Dendritic cell treated with granulocyte-macrophage colony-stimulating factor and Interleukin-4, amounts not matched to agents 40 ng/mL and 50 ng/mL, for 4 days (primary cell): ENCODE measurements around the gene IQSEC1.

Source experiments
- H3K27ac Mint-ChIP-seq: one replicate; pipeline ENCODE4 v1.8.0; 2022; ENCODE audit warnings: mild to moderate bottlenecking, mixed read lengths
- H3K27me3 Mint-ChIP-seq: one replicate; pipeline ENCODE4 v1.8.0; 2022; ENCODE audit warnings: mild to moderate bottlenecking, mixed read lengths
- H3K36me3 Mint-ChIP-seq: one replicate; pipeline ENCODE4 v1.8.0; 2022; ENCODE audit warnings: low read depth, mixed read lengths
- H3K4me1 Mint-ChIP-seq: one replicate; pipeline ENCODE4 v1.8.0; 2022; ENCODE audit warnings: low read depth, mixed read lengths
- H3K4me3 Mint-ChIP-seq: one replicate; pipeline ENCODE4 v1.8.0; 2022; ENCODE audit warnings: mild to moderate bottlenecking, moderate library complexity, mixed read lengths
- H3K9me3 Mint-ChIP-seq: one replicate; pipeline ENCODE4 v1.8.0; 2022; ENCODE audit warnings: mixed read lengths
- intact Hi-C: fragments of 100-400 bp; cut with micrococcal nuclease; formaldehyde crosslinking; loops from one replicate; pipeline ENCODE4 v1.15.0; 2022

The IQSEC1 gene

DNA sequence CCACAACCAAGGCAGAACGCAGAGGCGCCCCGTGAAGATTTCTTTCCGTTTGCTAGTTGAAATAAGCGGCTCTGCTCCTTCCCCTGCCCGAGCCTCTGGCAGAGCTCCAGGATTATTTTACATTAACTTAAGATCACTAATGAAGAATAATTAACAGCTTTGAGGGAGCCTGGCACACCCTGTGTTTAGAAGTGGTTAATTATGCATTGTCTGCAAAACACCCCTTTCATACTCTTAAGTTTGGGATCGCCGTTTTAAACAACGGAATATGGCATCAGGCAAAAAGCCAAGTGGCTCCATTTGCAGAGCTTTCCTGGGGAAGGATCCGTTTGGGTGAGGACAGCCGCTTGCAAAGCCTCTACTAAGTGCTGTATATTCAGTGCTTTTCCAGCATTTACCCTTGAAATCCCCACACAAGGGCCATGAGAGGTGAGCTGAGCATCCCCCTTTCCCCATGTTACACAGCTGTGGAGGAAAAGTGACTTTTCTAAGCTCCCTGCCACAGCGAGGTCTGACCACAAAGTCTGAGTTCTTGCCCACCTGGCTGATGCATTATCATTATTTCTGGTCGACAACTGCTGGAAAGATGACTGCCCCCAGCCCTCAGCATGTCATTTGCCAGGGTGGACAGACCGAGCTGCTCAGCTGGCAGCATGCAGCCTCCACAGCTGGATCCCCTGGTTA is 33.9 kb downstream of the IQSEC1 start:
- Mint-ChIP-seq H3K36me3 (no peaks in the 10 kb centered on the region), H3K4me3 (no peak overlapping the region), H3K4me1 (peaks cover 13% of the 10 kb centered on the region), H3K27me3 (peaks cover 22% of the 10 kb centered on the region), H3K9me3 (no peaks in the 10 kb centered on the region), H3K27ac (no peak overlapping the region)
- intact Hi-C loops, result no loop called here

DNA sequence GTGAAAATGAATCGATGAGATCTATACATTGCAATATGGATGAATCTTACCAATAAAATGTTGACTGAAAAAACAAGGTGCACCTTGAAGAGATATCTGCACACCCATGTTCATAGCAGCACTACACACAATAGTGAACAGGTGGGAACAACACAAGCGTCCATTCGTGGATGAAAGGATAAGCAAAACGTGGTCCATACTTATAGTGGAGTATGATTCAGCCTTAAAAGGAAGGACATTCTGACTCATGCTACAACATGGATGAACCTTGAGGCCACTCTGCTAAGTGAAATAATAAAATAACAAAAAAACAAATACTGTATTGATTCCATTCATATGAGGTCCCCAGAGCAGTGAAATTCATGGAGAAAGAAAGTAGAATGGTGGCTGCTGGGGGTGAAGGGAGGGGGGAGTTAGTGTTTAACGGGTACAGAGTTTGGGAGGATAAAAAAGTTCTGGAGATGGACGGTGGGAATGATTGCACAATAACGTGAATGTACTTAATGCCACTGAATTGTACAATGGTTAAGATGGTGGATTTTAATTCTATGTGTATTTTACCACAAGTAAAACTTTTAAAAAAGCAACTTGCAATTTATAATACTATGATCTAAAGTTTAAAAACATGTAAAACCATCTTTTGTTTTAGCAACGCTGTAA is 35.6 kb downstream of the IQSEC1 start:
- intact Hi-C loops, result no loop called here
- Mint-ChIP-seq H3K27ac (no peak overlapping the region), H3K4me1 (peaks cover 13% of the 10 kb centered on the region), H3K9me3 (no peaks in the 10 kb centered on the region), H3K4me3 (no peak overlapping the region), H3K27me3 (peaks cover 17% of the 10 kb centered on the region), H3K36me3 (no peaks in the 10 kb centered on the region)

DNA sequence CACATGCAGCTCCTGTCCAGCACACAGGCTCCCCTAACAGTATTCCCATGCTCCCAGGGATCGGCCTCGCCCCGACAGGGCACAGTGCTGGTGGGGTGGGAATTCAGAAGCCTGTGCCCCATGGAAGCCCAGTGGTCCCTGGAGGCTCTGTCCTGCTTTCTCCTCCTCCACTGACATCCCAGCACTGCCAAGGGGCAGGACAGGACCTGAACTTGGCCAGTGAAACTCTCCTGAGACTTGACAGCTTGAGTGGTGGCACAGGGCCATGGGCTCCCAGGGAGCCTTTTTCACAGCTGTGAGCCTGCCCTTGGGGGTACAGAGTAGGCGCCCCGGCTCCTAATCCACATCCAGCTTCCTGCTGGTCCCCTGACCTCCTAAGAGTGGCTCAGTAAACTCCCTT is 38.4 kb downstream of the IQSEC1 start:
- Mint-ChIP-seq H3K4me1 (peaks cover 2% of the 10 kb centered on the region), H3K9me3 (no peaks in the 10 kb centered on the region), H3K4me3 (no peak overlapping the region), H3K27me3 (peaks cover 5% of the 10 kb centered on the region), H3K36me3 (no peaks in the 10 kb centered on the region), H3K27ac (no peak overlapping the region)
- intact Hi-C loops, result no loop called here

DNA sequence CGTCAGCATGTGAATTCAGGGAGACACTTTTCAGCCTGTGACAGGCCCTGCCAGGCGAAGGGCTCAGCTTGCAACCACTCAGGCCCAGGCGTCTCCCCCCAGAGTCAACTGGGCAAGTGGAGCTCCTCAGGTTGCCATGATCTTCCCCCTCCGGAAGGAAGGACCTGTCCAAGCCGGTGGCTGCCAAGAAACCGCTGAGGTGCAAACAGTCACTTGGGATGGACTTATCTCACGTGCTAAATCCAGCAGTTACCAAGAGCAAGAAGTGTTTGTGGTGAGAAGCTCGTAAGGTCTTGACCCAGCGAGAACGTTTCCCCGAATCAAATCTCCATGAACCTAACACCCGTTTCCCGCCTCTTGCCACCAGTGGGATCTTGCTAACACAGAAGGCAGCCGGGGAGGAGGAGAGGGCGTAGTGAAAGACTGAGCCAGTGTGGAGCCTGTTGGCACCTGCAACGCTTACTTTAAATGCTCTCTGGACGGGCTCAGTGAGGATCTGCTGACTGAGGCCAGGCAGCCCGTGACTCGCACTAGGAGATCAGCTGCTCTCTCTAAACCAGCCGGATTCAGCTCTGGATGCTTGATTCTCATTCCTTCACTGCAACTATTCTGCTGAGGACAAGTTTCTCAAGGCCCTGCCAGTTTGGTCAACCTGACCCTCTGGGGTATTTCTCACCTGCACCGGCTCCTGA is 39.0 kb downstream of the IQSEC1 start:
- no peaks in the 10 kb centered on the region for H3K4me1 Mint-ChIP-seq
- no peak overlapping the region for H3K4me3 Mint-ChIP-seq
- no peaks in the 10 kb centered on the region for H3K9me3 Mint-ChIP-seq
- intact Hi-C loops, result no loop called here
- H3K27me3 Mint-ChIP-seq, result peaks cover 8% of the 10 kb centered on the region
- no peak overlapping the region for H3K27ac Mint-ChIP-seq
- no peaks in the 10 kb centered on the region for H3K36me3 Mint-ChIP-seq

DNA sequence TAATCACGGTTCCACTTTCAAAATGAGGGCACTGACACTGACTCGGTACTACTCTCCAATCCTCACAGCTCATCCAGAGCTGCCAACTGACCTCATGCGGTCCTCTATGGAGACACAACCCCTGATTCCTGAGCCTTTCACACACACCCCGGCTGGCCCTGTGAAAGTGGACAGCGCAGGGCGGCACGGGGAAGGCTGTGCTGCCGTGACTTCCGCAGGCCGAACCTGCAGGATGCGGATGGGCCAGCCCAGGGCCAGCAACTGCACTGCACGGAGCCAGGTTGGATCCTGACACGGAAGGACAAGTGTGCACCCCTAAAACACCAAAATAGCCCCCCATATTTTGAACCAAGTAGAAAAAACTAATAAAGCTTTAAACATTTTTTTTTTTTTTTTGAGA is 41.0 kb downstream of the IQSEC1 start:
- Mint-ChIP-seq H3K4me3 (no peak overlapping the region), H3K4me1 (peaks cover 4% of the 10 kb centered on the region)

DNA sequence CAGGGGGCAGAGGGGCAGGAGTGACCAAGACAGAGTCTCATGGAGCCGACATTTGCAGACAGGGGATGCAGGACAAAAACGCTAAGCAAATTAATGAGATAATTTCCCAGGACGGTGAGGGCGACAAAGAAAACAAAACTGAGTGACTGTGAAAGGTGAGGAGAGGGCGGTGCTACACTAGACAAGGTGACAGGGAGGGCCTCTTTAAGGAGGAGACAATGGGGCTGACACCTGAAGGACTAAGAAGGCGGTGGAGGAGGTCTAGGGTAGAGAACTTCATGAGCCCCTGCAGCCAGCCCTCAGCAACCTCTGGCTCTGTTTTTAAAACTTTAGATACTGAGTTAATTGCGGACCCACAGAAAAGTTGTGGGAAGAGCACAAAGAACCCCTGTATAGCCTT is 41.6 kb downstream of the IQSEC1 start:
- intact Hi-C loops, result no loop called here
- Mint-ChIP-seq H3K27me3 (peaks cover 13% of the 10 kb centered on the region), H3K27ac (no peak overlapping the region), H3K36me3 (no peaks in the 10 kb centered on the region), H3K4me3 (no peak overlapping the region), H3K9me3 (no peaks in the 10 kb centered on the region), H3K4me1 (peaks cover 5% of the 10 kb centered on the region)

More for the DNA sequence above, 41.0 kb downstream of the IQSEC1 start:
- no peaks in the 10 kb centered on the region for H3K9me3 Mint-ChIP-seq
- H3K36me3 Mint-ChIP-seq, result no peaks in the 10 kb centered on the region
- intact Hi-C loops, result no loop called here
- H3K27me3 Mint-ChIP-seq, result peaks cover 12% of the 10 kb centered on the region
- H3K27ac Mint-ChIP-seq, result no peak overlapping the region

DNA sequence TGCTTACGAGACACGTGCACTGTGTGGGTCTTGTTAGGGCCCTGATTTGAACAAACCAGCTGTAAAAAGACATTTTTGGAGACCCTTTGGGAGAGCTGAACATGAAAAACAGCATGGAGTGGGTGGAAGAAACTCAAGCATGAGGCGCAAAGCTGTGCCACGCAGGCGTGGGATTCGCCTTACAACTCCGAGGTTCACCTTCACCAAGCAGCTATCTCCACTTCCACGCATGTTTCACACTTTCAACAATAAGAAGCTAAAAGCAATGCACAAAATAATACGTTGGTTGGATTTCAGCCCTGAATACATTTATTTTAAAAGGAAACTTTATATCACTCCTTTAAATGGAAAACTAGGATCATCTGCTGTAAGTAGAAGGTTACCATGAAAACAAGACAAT is 42.5 kb downstream of the IQSEC1 start:
- H3K27me3 Mint-ChIP-seq, result peaks cover 12% of the 10 kb centered on the region
- no peaks in the 10 kb centered on the region for H3K9me3 Mint-ChIP-seq
- H3K4me1 Mint-ChIP-seq, result peaks cover 12% of the 10 kb centered on the region
- intact Hi-C loops, result no loop called here
- no peak overlapping the region for H3K27ac Mint-ChIP-seq
- no peaks in the 10 kb centered on the region for H3K36me3 Mint-ChIP-seq
- H3K4me3 Mint-ChIP-seq, result no peak overlapping the region

DNA sequence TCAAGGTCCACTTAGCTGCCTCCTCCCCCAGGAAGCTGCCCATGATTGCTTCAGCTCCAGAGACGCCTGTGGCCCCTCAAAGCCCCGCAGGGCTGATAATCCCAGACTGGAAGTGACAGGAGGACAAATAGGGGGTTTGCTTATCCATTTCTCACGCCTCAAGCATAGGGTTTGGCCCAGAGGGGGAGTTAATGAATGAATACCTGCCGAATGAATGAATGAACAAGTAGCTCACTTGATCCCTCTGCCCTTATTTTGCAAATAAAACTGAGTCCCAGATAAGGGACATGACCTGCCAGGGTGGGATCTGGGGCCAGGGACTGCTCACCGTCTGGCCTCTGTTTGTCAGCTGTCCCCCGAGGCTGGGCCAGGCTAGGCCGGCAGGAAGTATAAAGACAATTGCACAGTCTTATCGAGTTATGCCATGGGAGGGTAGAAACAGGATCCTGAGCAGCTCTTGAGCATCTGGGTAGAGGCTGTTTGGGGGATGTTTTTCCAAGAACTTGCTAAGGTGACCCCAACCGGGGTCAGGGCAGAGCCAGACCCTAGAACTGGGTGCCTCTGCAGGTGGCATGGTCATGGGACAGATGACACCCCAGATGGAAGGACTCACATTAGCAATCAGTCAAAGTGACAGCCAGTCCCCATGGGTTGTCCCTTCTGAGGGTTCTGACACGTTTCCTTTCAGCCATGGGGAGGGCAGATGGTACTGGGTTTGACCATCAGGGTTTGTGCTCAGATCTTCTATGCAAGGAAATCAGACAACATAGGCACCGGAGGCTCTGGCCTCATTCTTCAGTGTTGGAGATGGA is 45.0 kb downstream of the IQSEC1 start:
- Mint-ChIP-seq H3K4me1 (peaks cover 37% of the 10 kb centered on the region), H3K27ac (no peak overlapping the region), H3K36me3 (no peaks in the 10 kb centered on the region), H3K9me3 (peaks cover 9% of the 10 kb centered on the region), H3K4me3 (no peak overlapping the region), H3K27me3 (peaks cover 9% of the 10 kb centered on the region)
- intact Hi-C loops, result no loop called here

DNA sequence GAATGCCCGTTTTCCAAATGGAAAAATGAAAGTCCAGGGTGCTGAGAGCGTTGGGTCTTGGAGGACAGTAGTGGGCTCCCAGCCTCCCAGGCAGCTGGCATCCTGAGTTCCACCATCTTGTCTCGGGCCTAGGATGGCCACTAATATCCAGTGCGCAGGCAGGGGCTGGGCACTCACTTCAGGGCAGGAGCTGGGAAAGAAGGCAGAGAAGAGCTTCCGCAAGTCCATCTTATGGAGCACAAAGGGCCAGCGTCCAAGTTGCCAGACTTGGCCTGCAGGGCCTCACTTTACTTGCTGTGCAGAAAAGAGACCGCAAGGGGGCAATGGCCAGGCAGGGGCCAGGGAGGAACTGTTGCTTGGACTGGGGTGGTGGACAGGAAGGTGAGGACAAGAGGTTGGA is 46.1 kb downstream of the IQSEC1 start:
- intact Hi-C loops, result no loop called here
- H3K4me3 Mint-ChIP-seq, result no peak overlapping the region
- peaks cover 37% of the 10 kb centered on the region for H3K4me1 Mint-ChIP-seq
- H3K27ac Mint-ChIP-seq, result no peak overlapping the region
- peaks cover 9% of the 10 kb centered on the region for H3K27me3 Mint-ChIP-seq
- peaks cover 9% of the 10 kb centered on the region for H3K9me3 Mint-ChIP-seq
- no peaks in the 10 kb centered on the region for H3K36me3 Mint-ChIP-seq

DNA sequence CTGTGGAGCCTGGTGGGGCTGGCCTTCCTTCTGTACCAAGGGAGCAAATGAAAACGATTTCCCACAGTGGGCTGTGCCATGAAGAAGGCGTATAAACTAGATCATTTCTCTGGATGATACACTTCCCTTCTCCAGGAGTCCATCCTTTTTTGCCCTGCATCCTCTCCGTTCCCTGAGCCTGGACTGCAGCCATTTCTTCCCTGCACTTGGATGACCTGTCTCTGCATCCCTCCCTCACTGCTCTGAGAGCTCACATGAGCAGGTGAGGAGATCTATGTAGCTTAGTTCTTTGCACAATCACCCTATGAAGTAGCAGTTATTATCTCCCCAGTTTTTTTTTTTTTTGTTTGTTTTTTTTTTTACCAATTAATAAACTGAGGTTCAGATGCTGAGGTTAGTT is 46.7 kb downstream of the IQSEC1 start:
- H3K27ac Mint-ChIP-seq, result peak overlapping the region; percentile 37
- H3K4me1 Mint-ChIP-seq, result peaks cover 37% of the 10 kb centered on the region
- no peaks in the 10 kb centered on the region for H3K36me3 Mint-ChIP-seq

DNA sequence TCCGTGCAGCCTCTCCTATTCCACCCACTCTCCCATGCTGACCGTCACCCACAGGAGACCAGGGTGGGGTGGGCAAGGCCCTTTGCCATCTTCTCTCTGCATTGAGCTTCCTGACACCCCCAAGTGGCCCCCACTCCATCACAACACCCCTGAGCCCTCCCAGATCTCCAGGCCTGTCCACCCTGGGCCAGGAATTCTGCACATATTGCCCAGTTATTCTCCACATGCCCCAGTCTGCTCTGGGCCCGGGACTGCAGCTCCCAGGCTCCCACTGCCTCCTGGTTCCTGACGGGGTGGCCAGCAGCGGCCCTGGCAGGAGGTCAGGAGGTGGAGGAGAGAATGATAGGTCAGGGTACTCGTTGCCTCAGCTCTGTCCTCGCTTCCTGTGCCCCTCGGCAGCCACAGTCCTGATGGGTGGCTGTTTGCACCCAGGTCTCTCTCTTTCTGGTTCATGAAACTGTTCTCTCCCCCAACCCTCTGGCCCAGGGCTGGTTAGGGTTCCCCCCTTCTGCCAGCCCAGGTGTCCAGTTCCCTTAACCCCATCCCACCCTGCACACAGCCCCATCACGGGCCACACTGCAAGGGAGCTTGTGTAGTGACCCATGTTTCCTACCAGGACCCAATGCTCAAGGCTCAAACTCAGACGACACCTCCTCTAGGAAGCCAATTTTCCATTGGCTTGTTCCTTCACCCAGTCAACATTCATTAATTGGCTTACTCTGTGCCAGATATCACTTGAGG is 47.3 kb downstream of the IQSEC1 start:
- intact Hi-C loops, result no loop called here
- peak overlapping the region; percentile 37 for H3K27ac Mint-ChIP-seq
- H3K9me3 Mint-ChIP-seq, result peaks cover 9% of the 10 kb centered on the region
- no peak overlapping the region for H3K4me3 Mint-ChIP-seq
- no peaks in the 10 kb centered on the region for H3K36me3 Mint-ChIP-seq
- H3K27me3 Mint-ChIP-seq, result peaks cover 11% of the 10 kb centered on the region
- H3K4me1 Mint-ChIP-seq, result peaks cover 37% of the 10 kb centered on the region

More for the DNA sequence above, 46.7 kb downstream of the IQSEC1 start:
- no peak overlapping the region for H3K4me3 Mint-ChIP-seq
- H3K9me3 Mint-ChIP-seq, result peaks cover 9% of the 10 kb centered on the region
- peaks cover 11% of the 10 kb centered on the region for H3K27me3 Mint-ChIP-seq
- intact Hi-C loops, result no loop called here

DNA sequence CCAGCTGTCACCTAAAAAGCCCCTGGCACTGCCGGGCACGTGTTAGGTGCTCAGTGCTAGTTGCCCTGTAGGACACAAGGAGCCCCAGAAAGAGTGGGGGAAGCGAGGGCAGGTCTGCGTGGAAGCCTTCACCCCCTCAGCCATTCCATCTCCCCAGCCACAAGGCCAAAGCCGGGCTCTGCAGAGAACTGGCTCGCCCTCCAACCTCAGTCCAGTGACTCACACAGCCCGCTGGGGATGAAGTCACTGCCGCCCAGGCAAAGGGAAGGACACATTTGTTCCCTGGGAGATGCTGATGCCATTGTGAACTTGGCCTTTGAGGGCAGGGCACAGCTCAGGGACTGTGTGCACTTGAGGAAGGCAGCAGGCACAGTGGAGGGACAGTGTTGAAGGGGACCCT is 48.1 kb downstream of the IQSEC1 start:
- H3K9me3 Mint-ChIP-seq, result peaks cover 9% of the 10 kb centered on the region
- H3K4me3 Mint-ChIP-seq, result no peak overlapping the region
- peaks cover 11% of the 10 kb centered on the region for H3K27me3 Mint-ChIP-seq
- H3K27ac Mint-ChIP-seq, result peak overlapping the region; percentile 37
- peaks cover 45% of the 10 kb centered on the region for H3K4me1 Mint-ChIP-seq
- intact Hi-C loops, result no loop called here
- no peaks in the 10 kb centered on the region for H3K36me3 Mint-ChIP-seq

DNA sequence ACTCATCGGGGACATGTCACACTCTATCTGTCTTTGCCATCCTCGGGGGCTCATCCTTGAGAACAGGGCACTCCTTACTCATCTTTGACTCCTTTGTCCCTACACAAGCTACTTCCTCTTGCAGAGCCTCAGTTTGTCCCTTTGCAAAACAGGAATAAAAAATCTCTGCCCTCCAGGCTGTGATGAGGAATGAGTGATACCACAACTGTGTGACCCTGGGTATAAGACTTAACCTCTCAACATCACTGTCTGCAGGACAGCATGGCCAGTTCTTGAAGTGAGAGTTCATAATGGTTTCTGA is 48.5 kb downstream of the IQSEC1 start:
- peaks cover 11% of the 10 kb centered on the region for H3K27me3 Mint-ChIP-seq
- intact Hi-C loops, result no loop called here
- peaks cover 9% of the 10 kb centered on the region for H3K9me3 Mint-ChIP-seq
- H3K4me3 Mint-ChIP-seq, result no peak overlapping the region
- H3K4me1 Mint-ChIP-seq, result peaks cover 45% of the 10 kb centered on the region
- H3K27ac Mint-ChIP-seq, result peak overlapping the region; percentile 37
- no peaks in the 10 kb centered on the region for H3K36me3 Mint-ChIP-seq
